Jurkat, Clone E6-1 (cell line): ENCODE measurements around the gene ERICH2. TPM values are rescaled to one million over a fixed set of nuclear protein-coding genes. Genes with fewer than 3 reads are reported as not detected.
"Not testable (repeated sequence)": the region's sequence is repeated elsewhere in the genome, so short reads cannot be mapped to it uniquely, and the experiment has no call there.

Experiments used
- DNase-seq: peaks from one replicate; pipeline ENCODE4 v3.0.0-alpha.2; 2011; ENCODE audit warnings: low read depth, low spot score
- H3K4me3 ChIP-seq: 2 replicates; pipeline ENCODE4 v1.5.1; 2011; ENCODE audit warnings: mild to moderate bottlenecking, low read length, control low read depth, moderate library complexity
- polyA plus RNA-seq: library from polyadenylated mRNA; unstranded; fragments of >200 nt; gene quantifications from one replicate; pipeline ENCODE4 v1.2.1, GENCODE V29; 2012; ENCODE audit warnings: missing spikeins; ENCODE audit not compliant: insufficient read length, insufficient read depth

Gene ERICH2, protein sequence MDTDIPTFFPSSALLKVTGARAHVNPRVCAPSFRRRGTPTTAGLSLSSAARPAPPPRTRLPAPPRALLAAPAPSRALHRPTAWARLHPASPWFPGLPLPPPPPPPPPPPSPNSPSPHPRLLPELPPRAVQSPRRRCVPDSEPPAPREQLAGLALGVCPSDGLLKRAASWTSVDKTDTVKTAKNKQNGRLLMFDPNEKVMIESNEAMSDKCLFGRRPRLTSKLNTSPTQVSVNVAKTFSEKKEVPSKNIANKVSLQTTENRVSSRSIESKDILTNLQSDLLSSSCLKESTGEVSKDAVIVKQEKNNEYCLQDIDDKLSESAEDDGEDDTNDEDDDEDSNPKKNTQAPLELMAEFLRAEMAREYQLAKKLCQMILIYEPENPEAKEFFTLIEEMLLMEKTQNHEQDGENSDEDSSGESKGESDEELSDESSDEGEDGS
- polyA plus RNA-seq, result not detected

DNA sequence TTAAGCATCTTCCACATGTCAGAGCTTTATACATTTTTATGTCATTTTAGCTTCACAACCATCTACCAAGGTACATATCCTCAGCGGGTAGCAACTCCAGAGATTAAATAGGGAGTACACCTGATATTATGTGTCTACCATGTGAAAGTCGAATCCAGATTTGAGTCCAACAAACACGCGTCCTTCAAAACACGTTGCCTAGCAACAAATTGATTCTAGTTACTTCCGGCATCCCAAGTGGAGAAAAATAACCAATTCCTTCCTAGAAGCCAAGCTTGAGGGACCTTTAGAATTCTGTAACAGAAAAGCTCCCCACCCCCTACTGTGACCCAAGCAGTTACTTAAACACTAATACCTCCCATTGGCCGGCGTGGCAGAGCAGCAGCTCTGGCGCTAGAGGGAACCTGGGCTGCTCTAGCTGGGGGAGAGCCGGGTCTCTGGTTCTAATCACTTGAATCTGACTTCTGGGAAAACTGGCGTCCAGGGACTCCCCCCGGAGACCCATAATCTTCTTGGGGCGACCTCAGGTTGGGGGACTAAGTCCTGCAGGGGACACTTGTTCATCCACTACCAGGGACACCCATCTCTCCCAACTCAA is at the start of gene ERICH2:
Gene ERICH2 (plus strand): TSS at position 371 of the 598 bp plus-strand sequence. CDS start 304 bp downstream, outside the sequence.
- peak; percentile 22 for DNase-seq
- peak within 1 kb of the TSS; percentile 74 for H3K4me3 ChIP-seq

DNA sequence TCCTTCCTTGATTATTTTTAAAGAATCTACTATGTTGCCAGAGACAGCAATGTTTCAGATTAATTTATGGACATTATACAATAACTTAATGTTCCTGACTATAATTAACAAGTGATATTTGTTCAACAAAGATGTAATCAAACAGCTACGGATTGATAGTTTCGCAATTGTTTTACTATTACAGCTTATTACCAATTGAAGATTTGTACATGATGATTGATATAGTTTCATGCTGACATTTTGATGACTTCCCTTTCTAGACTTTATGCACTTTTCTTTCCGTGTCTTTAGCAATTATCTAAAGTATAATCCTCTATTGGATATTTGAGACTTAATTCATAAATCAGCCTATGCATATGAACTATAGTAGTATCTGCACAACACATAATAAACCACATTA is 48.5 kb upstream of the ERICH2 start:
- DNase-seq, result no peak
- no peak overlapping the region for H3K4me3 ChIP-seq

DNA sequence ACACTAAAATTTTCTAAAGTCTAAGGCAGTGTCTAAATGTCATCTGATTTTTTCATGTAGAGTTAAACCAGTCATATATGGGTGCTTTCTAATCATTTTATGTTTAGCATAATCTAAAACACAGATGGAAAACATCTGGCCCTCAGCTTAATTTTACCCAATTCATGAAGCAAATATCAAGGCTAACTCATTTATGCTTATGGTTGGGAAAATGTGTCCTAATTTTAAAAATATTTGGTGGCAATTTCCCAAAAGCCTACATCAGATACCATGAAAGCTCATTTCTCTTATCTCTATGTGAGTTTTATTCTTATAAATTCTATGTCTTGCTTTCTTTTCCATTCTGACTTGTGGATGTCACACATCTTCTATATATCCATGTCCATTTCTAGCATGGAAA is 47.9 kb upstream of the ERICH2 start:
- H3K4me3 ChIP-seq, result no peak overlapping the region
- no peak for DNase-seq

DNA sequence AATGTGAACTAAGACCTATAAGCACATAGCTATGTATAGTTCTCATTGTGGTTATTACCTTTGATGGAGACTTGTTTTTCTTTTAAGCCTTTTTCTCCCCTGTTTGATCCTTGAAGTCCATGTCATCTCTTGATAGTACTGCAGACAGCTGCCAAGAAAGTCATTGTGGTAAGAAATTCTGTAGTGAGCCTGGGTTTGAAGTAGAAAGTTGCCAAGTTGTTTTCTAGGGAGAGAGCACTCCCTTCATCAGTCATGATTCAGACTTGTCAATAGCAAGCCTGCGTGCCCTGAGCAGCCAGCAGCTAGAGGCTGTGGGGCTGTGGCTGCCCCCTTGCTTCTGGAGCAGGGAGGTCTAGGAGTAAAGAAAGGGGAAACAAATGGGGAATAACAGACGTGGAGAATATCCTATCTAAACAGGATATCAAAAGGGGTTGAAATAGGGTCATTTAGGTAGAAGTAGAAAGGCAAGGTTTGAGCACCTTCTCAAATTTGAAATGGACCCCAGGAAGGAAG is 46.7 kb upstream of the ERICH2 start:
- no peak overlapping the region for H3K4me3 ChIP-seq
- no peak for DNase-seq

DNA sequence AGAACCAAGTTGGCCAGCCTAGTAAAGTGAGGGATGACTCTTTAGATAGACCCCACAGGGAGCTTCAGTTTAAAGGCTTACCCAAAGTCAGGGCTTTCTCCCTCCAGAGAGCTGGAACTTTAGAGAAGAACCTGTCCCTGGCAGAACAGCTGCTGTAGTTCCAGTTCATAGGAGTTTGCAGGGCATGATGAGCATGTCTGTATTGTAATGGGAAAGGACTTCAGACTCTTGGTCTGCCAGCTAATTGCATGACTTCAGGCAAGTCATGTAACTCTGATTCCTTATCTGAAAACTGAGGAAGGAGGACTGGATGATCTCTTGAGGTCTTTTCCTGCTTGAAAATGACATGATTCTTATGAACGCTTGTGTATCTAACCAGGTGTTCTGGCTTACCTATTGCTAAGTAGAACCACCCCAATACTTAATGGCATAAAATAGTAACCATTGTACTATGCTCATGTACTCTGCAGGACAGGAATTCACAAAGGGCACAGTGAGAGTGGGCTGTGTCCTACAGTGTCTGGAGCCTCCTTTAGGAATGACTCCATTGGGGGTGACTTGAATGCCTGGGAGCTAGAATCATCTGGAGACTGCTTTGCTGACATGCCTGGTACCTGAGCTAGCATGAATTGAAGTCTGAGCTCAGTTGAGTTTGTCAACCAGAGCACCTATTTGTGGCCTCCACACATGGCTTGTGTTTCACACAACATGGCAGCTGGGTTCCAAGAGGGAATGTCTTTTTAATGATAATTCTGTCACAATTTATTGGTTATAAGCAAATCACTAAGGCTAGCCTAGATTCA is 36.2 kb upstream of the ERICH2 start:
- DNase-seq, result no peak
- no peak overlapping the region for H3K4me3 ChIP-seq

DNA sequence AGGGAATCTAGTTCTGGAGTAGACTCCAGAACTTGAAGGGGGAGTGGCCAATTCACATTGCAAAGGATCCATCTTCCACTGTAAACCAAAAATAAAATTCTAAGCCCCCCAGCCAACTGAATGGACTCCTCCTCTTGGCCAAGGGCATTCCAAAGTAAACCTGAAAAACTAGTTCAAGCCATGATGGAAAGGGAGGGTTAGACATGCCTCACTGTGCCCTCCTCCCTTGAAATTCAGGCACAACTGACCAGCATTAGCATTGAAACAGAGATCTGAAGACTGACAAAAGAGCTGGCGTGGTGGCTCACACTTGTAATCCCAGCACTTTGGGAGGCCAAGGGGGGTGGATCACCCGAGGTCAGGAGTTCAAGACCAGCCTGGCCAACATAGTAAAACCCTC is 35.6 kb upstream of the ERICH2 start:
- DNase-seq, H3K4me3 ChIP-seq: not testable (repeated sequence)

DNA sequence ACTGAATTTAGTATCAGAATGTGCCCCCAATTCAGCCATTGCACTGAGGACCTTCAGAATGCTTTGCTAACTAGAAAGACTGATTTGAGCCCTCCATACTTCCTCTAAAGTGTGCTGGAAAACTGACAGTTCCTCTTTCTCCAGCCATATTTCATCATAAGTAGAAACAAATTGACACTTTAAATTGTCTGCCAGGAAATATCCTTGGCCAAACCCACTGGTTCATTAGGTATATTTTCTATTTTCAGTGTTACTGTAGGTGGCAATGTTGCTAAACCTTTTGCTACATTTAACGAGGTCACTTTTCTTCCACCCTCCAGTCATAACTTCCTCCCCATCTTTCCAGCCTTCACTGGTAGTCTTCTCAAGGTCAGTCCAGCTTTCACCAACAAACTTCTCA is 33.5 kb upstream of the ERICH2 start:
- H3K4me3 ChIP-seq, result no peak overlapping the region
- DNase-seq, result no peak

DNA sequence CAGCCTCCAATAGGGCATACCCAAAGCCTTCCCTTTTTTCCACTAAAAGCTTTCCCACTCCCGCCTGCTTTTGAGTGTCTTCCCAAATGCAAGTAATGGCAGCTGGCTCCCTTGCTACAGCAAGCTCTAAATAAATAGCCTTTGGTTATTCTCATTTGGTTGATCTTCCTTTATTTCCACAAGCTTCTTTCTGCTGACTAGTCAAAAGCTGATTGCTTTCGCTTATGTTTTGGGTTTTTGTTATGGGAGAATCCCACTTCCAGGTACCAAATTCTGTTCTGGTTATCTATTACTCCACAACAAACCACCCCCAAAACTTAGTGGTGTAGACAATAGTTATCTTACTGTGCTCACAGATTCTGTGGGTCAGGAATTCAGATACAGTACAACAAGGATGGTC is 32.8 kb upstream of the ERICH2 start:
- no peak overlapping the region for H3K4me3 ChIP-seq
- no peak for DNase-seq

DNA sequence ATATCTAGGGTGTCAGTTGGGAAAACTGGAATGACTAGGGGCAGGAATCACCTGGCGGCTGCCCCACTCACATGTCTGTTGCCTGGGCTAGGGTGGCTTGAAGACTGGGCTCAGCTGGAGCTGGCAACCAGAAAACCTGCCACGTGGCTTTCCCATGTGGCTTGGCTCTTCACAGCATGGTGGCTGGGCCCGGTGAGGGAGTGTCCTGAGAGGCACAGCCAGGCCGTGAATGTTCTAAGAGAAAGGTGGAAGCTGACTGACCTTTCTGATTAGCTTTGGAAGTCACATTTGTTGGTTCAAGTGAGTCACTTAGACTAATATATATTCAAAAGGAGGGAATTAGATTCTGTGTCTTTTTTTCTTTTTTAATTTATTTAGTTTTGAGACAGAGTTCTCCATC is 32.4 kb upstream of the ERICH2 start:
- no peak for DNase-seq

DNA sequence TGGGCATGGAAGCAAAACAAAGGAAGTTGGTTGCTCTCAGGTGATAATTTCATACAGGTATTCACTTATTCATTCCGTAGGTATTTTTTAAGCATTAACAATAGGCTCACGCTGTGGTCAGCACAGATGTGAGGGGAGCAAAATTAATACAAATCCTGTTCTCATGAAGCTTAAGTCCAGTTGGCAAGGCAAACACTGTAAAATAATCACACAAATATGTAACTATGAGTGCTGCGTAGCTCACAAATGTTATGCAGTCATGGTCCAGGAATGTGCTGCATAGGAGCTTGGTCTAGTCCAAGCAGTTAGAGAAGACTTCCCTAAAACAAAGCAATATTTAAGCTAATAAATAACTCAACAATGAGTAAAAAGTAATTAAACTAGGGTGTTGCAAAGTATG is 31.1 kb upstream of the ERICH2 start:
- no peak overlapping the region for H3K4me3 ChIP-seq
- no peak for DNase-seq

More for the DNA sequence above, 32.4 kb upstream of the ERICH2 start:
- H3K4me3 ChIP-seq, result no peak overlapping the region

DNA sequence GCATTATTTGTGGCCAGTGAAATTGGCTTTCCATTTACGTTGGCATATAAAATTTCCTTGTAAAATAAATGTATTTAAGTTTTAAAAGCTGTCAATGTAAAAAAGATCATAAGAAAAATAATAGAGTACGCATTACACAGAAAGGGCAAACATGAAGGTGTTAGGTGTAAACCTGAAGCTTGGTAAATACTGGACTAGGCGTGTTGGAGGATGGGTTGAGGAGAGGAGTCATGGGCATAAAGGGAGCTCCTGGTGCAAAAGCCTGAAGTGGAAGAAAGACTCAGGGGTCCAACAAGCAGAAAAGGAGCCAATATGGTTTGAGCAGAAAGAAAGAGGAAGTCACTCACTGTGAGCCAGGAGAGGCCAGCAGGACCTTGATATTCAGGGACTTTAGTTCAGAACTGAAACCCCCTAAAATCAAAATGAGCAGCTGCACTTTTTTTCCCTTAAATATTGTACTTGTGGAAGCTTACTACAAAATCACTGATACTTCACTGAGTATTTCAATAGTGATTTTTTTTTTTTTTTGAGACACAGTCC is 30.6 kb upstream of the ERICH2 start:
- no peak overlapping the region for H3K4me3 ChIP-seq

DNA sequence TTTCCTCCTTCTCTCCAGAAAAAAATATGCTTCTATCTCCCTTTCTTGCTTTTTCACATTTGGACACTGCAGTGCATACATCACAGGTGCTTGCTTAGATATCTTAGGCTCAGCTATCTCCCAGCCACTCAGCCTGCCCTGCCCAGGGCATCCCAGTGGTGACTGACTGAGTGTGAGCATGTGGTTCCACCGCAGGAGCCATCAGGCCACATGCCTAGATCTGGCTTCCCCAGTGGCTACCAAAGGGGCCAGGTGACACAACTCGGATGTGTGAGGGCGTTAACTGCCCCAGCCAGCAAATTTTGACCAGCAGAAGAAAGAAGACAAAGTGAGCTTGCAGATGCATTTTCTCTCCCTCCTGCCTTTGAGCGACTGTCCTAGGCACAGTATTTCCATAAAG is 29.5 kb upstream of the ERICH2 start:
- DNase-seq, result no peak
- no peak overlapping the region for H3K4me3 ChIP-seq

More for the DNA sequence above, 30.6 kb upstream of the ERICH2 start:
- no peak for DNase-seq

DNA sequence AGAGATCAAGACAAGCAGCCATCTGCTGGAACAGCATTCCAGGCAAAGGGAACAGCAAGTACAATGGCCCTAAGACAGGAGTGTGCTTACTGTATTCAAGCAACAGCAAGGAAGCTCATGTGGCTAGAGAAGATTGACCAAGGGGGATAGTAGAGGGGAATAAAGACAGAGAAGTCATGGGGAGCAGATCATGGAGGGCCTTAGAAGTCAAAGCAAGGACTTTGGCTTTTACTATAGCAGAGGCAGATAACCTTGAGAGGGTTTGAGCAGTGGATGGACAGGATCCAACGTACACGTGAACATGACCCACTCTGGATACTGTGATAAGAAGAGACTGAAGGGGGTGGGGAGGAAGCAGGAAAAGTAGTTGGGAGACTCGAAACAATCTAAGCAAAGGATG is 28.2 kb upstream of the ERICH2 start:
- H3K4me3 ChIP-seq, result no peak overlapping the region
- no peak for DNase-seq

DNA sequence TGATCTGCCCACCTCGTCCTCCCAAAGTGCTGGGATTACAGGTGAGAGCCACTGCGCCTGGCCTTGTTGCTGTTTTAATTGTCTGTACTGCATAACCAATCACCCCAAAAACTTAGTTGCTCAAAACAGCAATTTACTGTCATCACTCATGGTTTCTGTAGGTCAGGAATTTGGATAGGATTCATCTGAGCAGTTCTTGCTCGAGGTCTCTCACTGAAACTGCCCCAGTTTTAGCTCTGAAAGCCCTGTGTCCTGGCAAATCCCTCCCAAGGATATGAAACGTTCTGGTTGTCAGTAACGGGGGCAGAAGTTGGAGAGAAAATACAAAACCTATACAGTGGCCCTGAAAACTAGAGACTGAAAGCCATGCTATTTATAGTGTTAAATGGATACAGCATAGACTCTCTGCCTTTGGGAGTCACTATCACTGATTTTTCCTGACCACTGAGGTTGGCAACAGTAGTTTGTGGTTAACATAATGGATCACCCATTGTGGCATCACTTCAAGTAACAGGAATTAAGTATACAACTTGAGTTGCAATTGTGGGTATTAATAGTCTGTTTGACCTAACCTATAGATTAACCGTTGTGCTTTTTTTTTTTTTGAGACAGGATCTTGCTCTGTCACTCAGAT is 27.2 kb upstream of the ERICH2 start:
- DNase-seq, result no peak
- H3K4me3 ChIP-seq, result no peak overlapping the region

DNA sequence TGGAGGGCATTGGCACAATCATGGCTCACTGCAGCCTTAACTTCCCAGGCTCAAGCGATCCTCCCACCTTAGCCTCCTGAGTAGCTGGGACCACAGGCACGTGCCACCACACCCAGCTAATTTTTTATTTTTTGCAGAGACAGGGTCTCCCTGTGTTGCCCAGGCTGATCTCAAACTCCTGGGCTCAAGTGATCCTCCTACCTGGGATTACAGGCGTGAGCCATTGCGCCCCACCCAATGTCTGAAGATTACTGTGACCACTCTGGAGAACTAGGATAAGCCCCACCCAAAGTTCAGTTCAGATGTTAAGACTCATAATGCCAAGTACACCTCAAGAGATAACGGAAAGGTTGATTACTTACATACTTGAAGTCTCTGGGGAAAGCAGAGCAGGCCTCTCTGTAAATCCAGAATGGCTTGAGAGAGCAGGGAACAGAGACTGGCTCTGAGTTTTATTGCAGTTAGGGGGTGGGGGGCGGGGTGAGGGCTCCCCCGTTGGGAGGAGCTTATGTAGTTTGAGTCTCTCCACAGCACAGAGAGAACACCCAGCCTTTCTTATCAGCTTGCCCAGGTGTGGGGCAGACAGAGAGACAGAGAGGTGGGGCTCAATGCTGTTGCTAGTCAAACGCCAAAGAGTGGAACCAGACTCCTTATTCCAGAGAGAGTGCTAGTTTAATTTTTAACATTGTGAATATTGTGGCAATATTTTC is 26.5 kb upstream of the ERICH2 start:
- H3K4me3 ChIP-seq, result no peak overlapping the region
- DNase-seq, result no peak

DNA sequence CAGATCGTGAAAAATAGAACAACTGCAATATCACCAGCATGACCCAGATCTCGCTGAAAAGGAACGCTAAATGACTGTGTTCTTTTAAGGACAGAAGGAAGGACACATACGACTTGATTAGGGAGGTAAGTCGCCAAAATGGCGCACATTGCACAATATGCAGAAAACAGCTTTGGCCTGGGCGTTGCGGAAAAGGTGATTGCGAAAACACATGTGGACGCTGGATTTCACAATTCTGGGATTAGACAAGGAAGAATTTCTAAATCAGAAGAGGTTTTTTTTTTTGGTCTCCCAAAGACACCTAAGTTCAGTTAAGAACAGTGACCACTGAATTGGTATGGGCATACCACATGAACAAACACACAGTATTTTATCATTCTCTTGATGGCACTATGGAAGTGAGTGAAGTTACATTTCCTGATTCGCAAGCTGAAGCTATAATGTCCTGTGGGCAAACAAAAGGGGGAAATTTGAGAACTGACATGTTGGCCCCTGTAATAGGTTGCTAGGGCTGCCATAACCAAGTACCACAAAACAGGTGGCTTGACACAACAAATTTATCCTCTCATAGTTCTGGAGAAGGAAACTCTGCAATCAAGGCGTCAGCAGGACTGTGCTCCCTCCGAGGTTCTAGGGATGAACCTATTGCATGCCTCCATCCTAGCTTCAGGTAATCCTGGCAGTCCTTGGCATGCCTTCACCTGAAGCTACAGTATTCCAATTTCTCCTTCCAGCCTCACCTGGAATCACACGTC is 25.8 kb upstream of the ERICH2 start:
- no peak for DNase-seq
- H3K4me3 ChIP-seq, result no peak overlapping the region

DNA sequence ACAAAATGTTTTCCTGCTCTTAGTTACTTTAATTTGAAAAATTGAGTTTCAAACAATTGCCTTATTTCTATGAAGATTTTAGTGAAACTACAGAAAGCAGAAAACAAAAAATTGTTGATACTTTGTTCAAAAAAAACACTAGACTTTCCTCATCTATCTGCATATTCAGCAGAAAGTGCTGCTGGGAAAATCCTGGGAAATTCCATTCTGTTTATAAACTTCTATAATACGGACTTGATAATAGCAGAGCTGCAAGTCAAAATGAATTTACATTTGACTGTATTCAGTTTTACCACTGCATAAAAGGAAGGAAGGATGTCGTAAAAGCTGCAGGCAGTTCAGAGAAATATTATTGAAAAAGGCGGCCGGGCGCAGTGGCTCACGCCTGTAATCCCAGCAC is 24.9 kb upstream of the ERICH2 start:
- no peak overlapping the region for H3K4me3 ChIP-seq
- no peak for DNase-seq

DNA sequence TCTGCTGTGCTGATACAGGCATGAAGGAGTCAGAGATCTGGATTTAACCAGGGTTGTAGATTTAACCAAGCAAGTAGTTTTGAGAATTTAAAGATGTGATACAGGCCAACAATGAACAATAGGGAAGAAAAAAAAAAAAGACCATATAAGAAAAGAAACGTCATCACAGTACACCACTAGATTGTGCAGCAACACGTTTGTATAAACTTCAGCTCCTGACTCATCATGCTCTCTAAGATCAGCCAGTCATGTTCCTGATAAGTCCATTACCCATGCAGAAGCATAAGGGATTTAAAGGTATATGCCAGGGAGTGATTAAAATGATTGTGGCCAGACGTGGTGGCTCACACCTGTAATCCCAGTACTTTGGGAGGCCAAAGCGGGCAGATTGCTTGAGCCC is 22.3 kb upstream of the ERICH2 start:
- no peak overlapping the region for H3K4me3 ChIP-seq
- no peak for DNase-seq
